ENCODE data around the gene ITPRIPL1.

Gene ITPRIPL1

GRCh38 chr2:96301865-96302264 is 23.3 kb upstream of the ITPRIPL1 start:
- no peak for TF ChIP-seq CTCF (IDR thresholded peaks at IDR 0.05; ENCODE audit: control extremely low read depth, extremely low read depth, low read depth, missing control alignments)
- ChIA-PET CTCF (interaction anchor here (1.3 to 2.6 kb wide), 2 partner anchors 12 to 206 kb away, joined by 3 to 10 read pairs; no protein-coding TSS in a partner anchor), POLR2A (interaction anchor here (0.8 kb wide), 1 partner anchor 19 kb away, joined by 4 read pairs; no protein-coding TSS in a partner anchor)
- DNase-seq (ENCODE audit: extremely low spot score), result no peak

GRCh38 chr2:96304606-96305005 is 20.5 kb upstream of the ITPRIPL1 start:
- no peak for TF ChIP-seq CTCF (IDR thresholded peaks at IDR 0.05; ENCODE audit: control extremely low read depth, extremely low read depth, low read depth, missing control alignments)
- CTCF ChIA-PET, result interaction anchor here (1.2 to 4.9 kb wide), 3 partner anchors 12 to 20 kb away, joined by 3 to 27 read pairs (median 6); no protein-coding TSS in a partner anchor
- POLR2A ChIA-PET, result interaction anchor here (0.6 kb wide), 1 partner anchor 202 kb away, joined by 3 read pairs; no protein-coding TSS in a partner anchor
- DNase-seq (ENCODE audit: extremely low spot score), result no peak

GRCh38 chr2:96305091-96305978 is 19.8 kb upstream of the ITPRIPL1 start, which contains the start of gene SNRNP200:
SNRNP200 (minus strand) TSS chr2:96305546; CDS start chr2:96305437, 109 bp downstream.
- no peak for TF ChIP-seq CTCF (IDR thresholded peaks at IDR 0.05; ENCODE audit: control extremely low read depth, extremely low read depth, low read depth, missing control alignments)
- peak; percentile 92 for DNase-seq (ENCODE audit: extremely low spot score)
- CTCF ChIA-PET, result interaction anchor here (1.1 to 4.9 kb wide), 5 partner anchors 11 to 21 kb away, joined by 3 to 27 read pairs (median 4); no protein-coding TSS in a partner anchor
- POLR2A ChIA-PET, result interaction anchor here (0.6 kb wide), 2 partner anchors 34 to 203 kb away, joined by 3 read pairs; no protein-coding TSS in a partner anchor

- CTCF ChIA-PET, result interaction anchor here (1.1 to 4.9 kb wide), 4 partner anchors 10 to 18 kb away, joined by 4 to 27 read pairs (median 5); no protein-coding TSS in a partner anchor
Measured at GRCh38 chr2:96305979-96306308, 19.2 kb upstream of the ITPRIPL1 start.

GRCh38 chr2:96306370-96306769 is 18.7 kb upstream of the ITPRIPL1 start:
- DNase-seq (ENCODE audit: extremely low spot score), result no peak
- POLR2A ChIA-PET, result no interaction called here
- TF ChIP-seq CTCF (IDR thresholded peaks at IDR 0.05; ENCODE audit: control extremely low read depth, extremely low read depth, low read depth, missing control alignments), result no peak
- CTCF ChIA-PET, result interaction anchor here (1.1 to 4.9 kb wide), 4 partner anchors 10 to 18 kb away, joined by 4 to 27 read pairs (median 5); no protein-coding TSS in a partner anchor

More at GRCh38 chr2:96305979-96306308, 19.2 kb upstream of the ITPRIPL1 start:
- no peak for TF ChIP-seq CTCF (IDR thresholded peaks at IDR 0.05; ENCODE audit: control extremely low read depth, extremely low read depth, low read depth, missing control alignments)
- no peak for DNase-seq (ENCODE audit: extremely low spot score)
- POLR2A ChIA-PET, result interaction anchor here (0.6 kb wide), 1 partner anchor 33 kb away, joined by 3 read pairs; no protein-coding TSS in a partner anchor

GRCh38 chr2:96308248-96308647 is 16.9 kb upstream of the ITPRIPL1 start:
- ChIA-PET POLR2A (interaction anchor here (0.7 kb wide), 1 partner anchor 27 kb away, joined by 8 read pairs; the partner anchor contains the start of gene NCAPH), CTCF (interaction anchor here (4.9 kb wide), 1 partner anchor 13 kb away, joined by 27 read pairs; no protein-coding TSS in a partner anchor)
- DNase-seq (ENCODE audit: extremely low spot score), result no peak
- TF ChIP-seq CTCF (IDR thresholded peaks at IDR 0.05; ENCODE audit: control extremely low read depth, extremely low read depth, low read depth, missing control alignments), result no peak

Data from GM10248 (cell line).